ENCODE results near the gene NLGN4X.

DNA sequence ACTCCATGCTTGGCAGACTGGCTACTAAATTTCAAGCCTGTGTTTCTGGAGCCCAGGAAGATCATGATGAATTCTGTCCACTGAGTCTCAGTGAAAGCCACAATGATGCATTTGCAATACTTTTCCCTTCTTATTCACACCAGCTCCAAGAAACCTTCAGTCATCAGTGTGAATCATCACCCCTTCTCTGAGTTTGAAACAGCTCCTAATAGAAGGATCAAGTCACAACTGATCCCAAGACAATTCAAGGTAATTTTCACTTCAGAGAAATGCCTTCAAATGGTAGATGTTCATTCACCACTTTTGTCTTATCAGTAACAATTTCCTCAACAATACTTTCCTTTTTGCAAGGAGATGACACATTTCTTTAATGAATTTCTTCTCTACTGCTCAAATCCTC lies 257.4 kb downstream of the NLGN4X start:
- TF ChIP-seq CTCF (IDR thresholded peaks at IDR 0.05), result no peak
- no peak for TF ChIP-seq POLR2A (IDR thresholded peaks at IDR 0.05)

All from uterus (tissue), 2 donors.